HG03558 (cell line): Measurements from ENCODE around the gene PRRT4.

ENCODE experiments used
- ATAC-seq: cut with Tn5 transposase; IDR thresholded peaks from one replicate; pipeline ENCODE4 v1.9.1; 2021; ENCODE audit warnings: moderate number of reproducible peaks; ENCODE audit not compliant: unreplicated experiment; ENCODE audit errors: extremely low read depth

PRRT4 gene

GRCh38 chr7:128303643-128304042 lies 57.8 kb downstream of the PRRT4 start:
- ATAC-seq, result no peak

GRCh38 chr7:128303133-128303532 lies 58.4 kb downstream of the PRRT4 start:
- no peak for ATAC-seq

GRCh38 chr7:128302139-128302538 lies 59.4 kb downstream of the PRRT4 start:
- no peak for ATAC-seq
